ENCODE measurements around the gene ECPAS.

Gene ECPAS

DNA sequence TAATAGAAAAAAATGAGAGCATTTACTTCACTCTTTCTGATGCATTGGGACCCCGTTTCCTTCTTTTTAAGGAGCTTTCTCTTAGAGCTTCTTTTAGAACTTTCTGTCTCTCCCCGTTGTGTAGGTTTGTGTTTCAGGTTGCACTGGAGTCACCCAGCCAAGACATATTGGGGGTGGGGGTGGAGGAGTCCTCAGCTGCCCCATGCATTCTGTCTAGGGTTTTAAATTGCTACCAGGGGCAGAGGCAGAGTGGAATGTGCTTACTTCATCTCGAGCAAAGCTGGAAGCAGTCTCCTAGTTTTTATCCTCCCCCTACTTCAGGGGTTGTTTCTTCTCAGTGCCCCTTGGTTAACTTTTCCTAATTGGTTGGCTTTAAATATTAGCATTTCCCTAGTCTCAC, 163.6 kb downstream of the ECPAS start:
- no peak for DNase-seq

DNA sequence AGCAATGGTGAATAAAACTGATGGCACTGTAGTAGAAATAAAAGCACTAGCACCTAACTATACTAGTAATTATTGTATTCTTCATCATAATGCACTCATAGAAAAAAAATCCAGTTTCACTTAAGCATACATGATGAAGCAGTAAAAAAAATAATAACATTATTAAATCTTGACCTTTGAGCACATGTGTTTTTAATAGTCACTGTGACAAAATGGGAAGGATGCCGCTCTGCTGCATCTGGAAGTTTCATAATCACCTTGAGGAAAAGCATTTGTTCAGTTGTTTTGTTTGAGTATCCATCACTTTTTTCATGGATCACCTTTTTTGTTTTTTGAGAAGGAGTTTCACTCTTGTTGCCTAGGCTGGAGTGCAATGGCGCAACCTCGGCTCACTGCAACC, 167.4 kb downstream of the ECPAS start:
- no peak for DNase-seq

All from DMS53 (cell line).